Kidney capillary endothelial cell (primary cell): ENCODE results near the gene PATZ1.
"Not testable (repeated sequence)": the region's sequence is repeated elsewhere in the genome, so short reads cannot be mapped to it uniquely, and the experiment has no call there.

ENCODE experiments used
- DNase-seq: peaks from one replicate; pipeline ENCODE4 v3.0.0-alpha.2; 2018; ENCODE audit warnings: low spot score

PATZ1 gene, protein sequence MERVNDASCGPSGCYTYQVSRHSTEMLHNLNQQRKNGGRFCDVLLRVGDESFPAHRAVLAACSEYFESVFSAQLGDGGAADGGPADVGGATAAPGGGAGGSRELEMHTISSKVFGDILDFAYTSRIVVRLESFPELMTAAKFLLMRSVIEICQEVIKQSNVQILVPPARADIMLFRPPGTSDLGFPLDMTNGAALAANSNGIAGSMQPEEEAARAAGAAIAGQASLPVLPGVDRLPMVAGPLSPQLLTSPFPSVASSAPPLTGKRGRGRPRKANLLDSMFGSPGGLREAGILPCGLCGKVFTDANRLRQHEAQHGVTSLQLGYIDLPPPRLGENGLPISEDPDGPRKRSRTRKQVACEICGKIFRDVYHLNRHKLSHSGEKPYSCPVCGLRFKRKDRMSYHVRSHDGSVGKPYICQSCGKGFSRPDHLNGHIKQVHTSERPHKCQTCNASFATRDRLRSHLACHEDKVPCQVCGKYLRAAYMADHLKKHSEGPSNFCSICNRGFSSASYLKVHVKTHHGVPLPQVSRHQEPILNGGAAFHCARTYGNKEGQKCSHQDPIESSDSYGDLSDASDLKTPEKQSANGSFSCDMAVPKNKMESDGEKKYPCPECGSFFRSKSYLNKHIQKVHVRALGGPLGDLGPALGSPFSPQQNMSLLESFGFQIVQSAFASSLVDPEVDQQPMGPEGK

DNA sequence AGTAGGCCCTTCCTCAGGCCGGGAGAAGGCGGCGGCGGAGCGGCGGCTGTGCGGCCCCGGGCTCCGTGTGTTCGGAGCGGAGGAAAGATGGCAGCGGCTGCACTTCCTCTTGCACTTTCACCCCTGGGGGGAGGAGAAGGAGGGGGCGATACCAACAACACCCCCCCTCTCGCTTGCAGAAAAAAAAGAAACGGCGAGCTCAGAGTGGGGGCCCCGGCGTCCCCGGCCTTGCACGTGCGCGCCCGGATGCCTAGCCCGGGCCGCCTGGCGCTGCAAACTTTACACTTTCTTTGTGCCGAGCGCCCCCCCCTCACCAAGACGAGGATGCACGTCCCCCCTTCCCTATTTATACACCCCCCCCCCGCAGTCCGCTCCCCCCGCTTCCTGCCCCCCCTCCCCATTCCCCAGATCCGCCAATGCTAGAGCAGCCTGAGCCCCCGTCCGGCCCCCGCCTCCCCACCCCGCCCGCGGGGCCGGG is at the start of gene PATZ1:
PATZ1 (minus strand) TSS at position 92 of the 478 bp plus-strand sequence. CDS start 744 bp downstream, outside the sequence.
- peak; percentile 60 for DNase-seq

DNA sequence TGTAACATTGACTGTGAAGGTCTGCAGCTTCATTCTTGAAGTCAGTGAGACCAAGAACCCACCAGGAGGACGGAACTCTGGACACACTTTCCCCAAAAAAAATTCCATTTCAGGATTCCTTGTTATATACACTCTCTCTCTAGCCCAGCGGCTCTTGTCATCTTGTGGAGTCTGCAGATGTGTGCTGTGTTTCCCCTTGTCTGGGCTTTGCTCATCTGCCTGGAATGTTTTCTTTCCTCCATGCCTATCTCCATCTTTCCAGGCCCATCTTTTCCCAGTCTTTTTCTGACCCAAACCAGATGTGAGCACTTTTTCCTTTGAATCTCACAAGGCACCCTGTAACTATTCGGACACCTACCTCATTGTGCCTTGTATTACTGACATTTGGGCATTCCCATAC is 48.2 kb upstream of the PATZ1 start:
- no peak for DNase-seq

DNA sequence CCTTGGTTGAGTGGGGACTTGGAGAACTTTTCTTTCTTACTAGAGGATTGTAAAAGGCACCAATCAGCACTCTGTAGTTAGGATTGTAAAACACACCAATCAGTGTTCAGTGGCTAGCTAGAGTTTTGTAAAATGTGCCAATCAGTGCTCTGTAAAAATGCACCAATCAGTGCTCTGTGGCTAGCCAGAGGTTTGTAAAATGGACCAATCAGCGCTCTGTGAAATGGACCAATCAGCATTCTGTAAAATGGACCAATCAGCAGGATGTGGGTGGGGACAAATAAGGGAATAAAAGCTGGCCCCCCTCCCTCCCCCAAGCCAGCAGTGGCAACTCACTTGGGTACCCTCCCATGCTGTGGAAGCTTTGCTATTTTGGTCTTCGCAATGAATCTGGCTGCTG is 47.7 kb upstream of the PATZ1 start:
- DNase-seq = no peak

DNA sequence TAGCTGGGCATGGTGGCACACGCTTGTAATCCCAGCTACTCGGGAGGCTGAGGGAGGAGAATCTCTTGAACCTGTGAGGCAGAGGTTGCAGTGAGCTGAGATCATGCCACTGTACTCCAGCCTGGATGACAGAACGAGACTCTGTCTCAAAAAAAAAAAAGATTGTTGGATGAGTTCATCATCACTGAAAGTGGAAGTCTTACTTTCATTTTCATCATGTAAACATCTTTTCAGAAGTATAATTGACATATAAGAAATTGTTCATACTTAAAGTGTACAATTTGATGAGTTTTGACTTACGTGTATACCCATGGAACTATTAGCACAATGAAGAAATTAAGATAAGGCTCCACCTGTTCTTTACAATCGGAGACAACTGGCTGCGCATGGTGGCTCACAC is 32.5 kb upstream of the PATZ1 start:
- not testable (repeated sequence) for DNase-seq

DNA sequence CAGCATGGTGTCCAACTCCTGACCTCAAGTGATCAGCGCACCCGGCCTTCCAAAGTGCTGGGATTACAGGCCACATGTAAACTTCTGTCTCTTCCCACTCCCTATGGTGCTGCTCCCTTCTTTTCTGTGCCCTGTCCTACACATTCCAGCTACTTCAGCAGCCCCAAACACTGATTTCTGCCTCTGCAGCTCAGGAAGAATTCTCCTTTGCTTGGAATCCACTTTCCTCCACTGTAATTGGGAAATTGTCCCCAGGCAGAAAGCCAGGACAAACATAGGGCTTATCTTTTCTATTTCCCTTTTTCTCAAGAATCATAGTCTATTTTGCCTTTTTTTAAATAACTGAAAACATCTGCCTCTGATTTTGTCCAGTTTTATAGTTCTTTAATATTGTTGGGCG is 32.0 kb upstream of the PATZ1 start:
- DNase-seq = no peak

DNA sequence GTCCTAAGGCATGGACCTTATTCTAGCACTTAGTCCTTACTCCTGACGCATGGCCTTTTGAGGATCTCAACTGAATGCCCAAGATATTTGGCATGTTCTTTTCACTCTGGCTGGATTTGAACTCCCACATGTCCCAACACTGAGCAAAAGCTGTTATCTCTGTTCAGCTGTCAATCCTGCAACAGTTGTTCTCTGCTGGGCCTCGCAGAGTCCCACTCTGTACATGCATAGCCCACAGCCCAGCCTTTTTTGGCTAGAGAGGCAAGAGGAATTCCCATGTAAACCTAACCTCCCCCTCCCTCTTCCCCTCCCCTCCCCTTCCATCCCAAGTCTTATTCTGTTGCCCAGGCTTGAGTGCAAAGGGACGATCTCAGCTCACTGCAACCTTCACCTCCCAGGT is 31.5 kb upstream of the PATZ1 start:
- no peak for DNase-seq

DNA sequence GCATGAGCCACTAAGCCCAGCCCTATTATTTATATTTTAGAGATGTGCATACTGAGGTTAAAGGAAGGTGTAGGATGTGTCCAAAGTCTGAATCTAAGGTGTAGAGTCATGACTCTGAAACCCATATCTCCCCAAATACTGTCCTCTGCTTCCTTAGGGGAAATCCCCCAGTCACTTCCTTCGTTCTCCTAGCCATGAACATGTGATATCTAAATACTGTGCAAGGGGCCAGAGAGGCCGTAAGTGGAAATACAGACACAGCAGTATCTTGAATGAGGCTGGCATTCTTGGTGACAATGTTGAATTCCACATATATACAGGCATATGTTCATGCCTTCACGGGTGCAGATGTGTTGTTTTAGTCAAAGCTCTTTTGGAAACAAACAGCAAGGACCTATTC is 21.3 kb upstream of the PATZ1 start:
- no peak for DNase-seq

DNA sequence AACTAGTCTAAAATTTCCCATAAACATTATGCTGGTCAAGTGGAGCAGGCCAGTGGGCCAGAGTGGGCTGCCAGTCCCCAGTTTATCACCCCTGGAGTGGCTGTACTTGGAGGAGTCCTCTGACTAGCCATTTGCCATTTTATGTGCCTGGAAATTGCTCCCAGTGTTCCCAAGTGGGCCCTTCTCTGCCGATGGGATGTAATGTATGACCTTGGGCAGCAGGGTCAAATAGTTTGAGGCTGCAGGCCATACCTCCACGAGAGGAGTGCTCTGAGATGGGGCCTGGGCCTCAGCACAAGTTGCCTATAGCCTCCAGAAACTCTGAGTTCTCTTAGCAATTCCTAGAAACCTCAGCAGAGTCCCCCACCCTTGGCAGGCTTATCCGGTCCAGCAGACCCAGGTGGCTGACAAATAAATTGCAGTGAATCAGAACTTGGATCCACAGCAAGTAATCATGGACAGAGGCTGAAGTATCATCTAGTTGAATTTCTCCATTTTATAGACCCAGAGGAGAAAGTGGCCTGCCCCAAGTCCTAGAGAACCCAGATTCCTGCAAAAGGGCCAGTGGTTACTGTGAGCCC is 17.8 kb upstream of the PATZ1 start:
- DNase-seq = no peak

DNA sequence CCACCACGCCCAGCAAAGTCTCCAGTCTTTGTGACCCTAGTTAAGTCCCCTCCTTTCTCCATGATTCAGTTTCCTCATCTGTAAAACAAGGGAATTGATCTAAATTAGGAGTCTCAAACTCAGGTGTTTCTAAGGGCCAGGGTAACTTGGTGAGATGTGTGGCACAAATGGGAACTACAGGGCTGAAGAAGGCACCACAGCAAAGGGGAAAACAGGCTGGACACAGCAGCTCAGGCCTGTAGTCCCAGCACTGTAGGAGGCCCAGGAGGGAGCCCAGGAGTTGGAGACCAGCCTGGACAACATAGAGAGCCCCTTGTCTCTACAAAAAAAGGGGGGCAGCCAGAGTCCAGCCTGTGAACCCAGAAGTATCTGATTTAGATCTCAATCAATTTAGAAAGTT is 15.6 kb upstream of the PATZ1 start:
- DNase-seq = no peak

DNA sequence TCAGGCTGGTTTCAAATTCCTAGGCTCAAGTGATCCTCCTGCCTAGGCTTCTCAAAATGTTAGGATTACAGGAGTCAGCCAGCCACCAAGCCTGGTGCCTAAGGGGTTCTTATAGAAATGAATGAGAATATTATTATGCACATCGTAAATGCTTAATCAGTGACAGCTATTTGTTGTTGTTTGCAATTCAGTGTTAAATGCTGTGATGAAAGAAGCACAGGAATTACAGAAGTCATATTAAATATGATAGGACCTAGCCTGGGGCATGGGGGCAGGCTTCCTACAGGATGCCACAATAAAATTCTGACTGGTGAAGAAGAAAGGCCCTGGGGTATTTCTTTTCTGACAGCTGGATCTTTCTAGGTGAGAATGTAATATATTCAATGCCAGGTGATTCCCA is 13.9 kb upstream of the PATZ1 start:
- no peak for DNase-seq

DNA sequence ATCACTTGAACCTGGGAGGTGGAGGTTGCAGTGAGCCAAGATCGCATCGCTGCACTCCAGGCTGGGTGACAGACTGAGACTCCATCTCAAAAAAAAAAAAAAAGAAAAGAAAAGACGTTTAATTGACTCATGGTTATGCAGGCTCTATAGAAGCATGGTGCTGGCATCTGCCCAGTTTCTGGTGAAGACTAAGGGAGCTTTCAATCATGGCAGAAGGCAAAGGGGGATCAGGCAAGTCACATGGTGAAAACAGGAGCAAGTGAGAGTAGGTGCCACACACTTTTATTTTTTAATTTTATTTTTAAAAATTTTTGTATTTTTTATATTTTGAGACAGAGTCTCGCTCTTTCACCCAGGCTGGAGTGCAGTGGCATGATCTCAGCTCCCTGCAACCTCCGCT is 8.4 kb upstream of the PATZ1 start:
- no peak for DNase-seq

DNA sequence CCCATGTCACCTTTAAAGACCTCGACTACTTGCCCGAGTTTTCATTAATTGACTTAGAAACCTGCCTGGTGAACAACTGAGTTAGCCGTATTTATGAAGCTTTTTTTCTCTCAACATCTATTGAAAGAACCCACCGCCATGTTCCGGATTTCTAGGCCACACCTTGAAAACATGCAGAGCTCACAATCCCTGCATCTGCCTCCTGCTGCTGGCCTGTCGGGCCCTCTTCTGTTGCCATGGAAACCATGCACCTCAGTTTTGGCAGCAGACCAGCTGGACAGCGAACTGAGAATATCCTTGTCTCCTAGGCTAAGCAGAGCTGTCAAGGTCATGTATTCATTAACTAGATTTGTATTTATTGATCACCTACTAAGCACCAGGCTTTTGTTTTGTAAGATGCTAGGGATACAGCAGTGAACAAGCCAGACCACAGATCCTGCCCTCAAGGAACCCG is 4.3 kb upstream of the PATZ1 start:
- DNase-seq = no peak

DNA sequence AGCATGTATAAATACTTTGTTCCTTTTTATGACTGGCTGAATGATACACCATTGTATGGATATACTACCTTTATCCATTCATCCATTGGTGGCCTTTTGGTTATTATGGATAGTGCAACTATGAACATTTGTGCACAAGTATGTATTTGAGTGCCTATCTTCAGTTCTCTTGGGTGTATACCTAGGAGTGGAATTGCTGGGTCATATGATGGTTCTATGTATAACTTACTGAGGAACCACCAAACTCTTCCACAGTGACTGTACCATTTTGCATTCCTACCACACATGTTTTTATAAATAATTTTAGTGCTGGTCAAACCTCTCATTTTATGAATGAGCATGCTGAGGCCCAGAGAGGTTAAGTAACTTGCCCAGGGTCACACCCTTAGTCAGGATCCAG is 3.8 kb upstream of the PATZ1 start:
- DNase-seq = no peak

DNA sequence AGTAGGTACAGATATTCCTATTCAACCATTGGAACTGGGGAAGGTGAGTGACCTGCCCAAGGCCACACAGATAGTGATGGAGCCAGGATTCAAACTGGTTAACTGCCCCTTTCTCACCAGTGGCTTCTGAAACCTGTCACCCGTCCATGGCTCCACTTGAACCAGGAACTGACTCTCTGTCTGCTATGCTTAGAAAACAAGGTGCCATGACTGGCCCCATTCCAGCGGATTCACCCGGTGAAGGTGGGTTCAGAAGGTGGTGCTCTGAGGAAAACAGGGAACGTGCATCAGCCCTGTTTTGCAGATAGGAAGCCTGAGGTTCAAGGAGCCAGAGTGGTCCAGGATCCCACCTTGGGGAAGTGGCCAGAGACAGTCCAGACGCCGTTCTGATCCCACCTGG is 2.6 kb upstream of the PATZ1 start:
- DNase-seq = no peak

DNA sequence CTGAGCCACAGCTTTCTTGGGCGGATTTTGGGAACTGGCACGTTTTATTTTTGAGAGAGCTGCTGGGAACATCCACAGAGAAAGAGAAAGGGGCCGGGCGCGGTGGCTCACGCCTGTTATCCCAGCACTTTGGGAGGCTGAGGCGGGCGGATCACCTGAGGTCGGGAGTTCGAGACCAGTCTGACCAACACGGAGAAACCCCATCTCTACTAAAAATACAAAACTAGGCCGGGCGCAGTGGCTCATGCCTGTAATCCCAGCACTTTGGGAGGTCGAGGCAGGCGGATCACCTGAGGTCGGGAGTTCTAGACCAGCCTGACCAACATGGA is 1.8 kb upstream of the PATZ1 start:
- not testable (repeated sequence) for DNase-seq

DNA sequence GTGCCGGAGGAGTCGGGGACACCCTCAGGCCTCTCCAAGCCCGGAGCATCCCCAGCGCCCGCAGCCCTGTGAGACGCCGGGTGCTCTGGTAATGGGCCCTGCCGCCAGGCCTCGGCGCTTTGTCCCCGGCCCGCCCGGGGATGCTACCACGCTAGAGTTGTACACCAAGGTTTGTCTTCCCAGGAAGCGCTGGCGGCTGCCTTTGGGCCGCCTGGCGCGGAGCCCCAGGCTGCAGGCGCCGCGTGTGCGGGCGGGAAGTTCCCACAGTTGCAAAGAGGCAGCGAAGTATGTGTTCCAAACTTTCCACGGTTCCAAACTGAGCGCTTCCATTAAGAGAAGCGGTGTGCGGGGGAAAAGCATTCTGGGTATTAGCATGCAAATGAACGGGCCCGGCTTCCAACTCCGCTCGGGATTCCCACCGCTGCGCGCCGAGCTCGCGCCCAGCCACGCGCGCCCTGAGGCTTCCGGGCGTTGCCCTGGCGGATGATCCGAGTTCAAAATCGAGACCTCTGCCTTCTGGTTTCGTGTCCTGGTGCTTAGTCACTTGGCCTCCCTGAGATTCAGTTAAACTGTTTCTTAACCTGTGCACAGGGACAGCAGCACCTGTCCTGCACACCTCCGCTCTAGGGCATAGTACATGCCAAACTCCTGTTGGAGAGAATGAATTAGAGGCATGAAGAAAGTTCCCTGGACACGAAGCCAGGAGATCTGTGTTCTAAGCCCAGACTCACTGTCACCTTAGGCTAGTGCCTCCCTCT is 1.3 kb upstream of the PATZ1 start:
- DNase-seq = peak; percentile 42

DNA sequence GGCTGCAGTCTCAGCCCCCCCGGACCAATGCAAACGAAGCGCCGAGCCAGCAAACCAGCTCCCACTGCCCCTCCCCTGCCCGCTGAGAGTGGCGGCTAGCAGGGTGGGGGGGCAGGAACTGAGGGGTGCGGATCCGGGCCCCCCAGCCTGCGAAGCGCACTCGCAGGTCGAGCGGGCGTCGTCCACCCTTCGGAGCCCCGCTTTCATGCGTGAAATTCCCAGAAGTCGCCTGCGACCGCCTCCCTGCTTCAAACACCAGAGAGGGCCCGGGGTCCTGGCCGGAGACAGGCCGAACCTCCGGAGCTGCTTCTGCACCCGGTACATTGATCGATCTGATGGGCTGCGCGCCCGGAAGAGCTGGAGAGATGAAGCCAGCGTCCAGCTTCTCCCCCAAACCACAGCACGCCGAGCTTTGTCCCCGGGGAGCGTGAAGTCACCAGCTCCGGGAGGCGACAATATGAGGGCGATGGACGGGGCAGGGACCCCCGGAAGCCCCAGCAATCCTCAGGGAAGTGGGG is 646 bp upstream of the PATZ1 start:
- peak; percentile 33 for DNase-seq

DNA sequence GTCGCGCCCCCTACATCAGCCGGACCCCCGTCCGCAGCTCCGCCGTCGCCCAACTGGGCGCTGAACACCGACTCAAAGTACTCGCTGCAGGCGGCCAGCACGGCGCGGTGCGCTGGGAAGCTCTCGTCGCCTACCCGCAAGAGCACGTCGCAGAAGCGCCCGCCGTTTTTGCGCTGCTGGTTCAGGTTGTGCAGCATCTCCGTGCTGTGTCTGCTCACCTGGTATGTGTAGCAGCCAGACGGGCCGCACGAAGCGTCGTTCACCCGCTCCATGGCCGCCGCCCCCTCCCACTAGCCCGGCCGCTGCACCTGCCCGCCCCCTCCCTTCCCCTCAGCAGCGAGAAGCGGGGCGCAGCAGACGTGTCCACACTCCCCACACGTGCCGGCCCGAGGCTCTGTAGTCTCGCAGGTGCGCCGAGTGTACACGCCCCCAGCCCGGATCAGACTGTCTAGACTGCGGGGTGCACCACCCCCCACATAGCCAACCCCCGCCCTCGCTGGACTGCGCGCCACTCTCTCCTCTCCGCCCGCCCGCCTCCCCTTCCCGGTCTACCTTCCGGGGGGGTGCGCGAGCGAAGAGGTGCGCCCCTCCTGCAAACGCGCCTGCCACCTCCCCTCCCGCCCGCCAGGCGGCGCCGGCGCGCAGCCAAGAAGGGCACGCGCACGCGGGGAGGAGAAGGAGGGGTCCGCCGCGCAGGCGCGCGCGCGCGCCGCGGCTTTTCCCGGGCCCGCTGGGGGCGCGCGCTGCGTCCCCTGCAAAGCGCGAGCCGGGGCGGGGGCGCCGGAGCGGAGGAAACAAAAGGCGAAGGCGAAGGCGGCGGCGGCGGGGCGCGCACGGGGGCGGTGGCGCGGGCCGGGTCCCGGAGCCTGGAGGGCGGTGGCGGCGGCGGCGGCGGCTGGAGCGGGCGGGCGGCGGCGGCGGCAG is 553 bp downstream of the PATZ1 start:
- DNase-seq = peak; percentile 81

DNA sequence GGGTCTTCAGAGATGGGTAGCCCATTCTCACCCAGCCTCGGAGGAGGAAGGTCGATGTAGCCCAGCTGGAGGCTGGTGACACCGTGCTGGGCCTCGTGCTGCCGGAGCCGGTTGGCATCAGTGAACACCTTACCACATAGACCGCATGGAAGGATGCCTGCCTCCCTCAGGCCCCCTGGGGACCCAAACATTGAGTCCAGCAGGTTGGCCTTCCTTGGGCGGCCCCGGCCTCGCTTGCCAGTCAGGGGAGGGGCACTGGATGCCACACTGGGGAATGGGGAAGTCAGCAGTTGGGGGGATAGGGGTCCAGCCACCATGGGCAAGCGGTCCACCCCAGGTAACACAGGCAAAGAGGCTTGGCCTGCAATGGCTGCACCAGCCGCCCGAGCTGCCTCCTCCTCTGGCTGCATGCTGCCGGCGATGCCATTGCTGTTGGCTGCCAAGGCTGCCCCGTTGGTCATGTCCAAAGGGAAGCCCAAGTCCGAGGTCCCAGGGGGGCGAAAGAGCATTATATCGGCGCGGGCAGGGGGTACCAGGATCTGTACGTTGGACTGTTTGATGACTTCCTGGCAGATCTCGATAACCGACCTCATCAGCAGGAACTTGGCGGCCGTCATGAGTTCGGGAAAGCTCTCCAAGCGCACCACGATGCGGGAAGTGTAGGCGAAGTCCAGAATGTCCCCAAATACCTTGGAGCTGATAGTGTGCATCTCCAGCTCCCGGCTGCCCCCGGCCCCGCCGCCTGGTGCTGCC is 1.4 kb downstream of the PATZ1 start:
- DNase-seq = no peak

DNA sequence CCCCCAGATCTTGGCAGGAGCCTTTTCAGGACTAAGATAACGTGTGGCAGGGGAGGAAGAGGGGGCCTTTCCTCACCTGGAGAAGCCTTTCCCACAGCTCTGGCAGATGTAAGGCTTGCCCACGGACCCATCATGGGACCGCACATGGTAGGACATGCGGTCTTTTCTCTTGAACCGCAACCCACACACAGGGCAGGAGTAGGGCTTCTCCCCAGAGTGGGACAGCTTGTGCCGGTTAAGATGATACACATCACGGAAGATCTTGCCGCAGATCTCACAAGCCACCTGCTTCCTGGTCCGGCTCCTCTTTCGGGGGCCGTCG is 1.9 kb downstream of the PATZ1 start:
- no peak for DNase-seq
